Measurements from ENCODE around the gene NKIRAS2.

The NKIRAS2 gene

GRCh38 chr17:42034059-42034458, 14.2 kb downstream of the NKIRAS2 start:
- TF ChIP-seq CTCF (IDR thresholded peaks at IDR 0.05; ENCODE audit: control insufficient read depth, insufficient read depth, low read depth, low read length, missing control alignments) = no peak
- no peak overlapping the region for H3K4me3 ChIP-seq (ENCODE audit: control insufficient read depth, low read depth, low read length)
- no peak for DNase-seq (ENCODE audit: low read depth)

DNA sequence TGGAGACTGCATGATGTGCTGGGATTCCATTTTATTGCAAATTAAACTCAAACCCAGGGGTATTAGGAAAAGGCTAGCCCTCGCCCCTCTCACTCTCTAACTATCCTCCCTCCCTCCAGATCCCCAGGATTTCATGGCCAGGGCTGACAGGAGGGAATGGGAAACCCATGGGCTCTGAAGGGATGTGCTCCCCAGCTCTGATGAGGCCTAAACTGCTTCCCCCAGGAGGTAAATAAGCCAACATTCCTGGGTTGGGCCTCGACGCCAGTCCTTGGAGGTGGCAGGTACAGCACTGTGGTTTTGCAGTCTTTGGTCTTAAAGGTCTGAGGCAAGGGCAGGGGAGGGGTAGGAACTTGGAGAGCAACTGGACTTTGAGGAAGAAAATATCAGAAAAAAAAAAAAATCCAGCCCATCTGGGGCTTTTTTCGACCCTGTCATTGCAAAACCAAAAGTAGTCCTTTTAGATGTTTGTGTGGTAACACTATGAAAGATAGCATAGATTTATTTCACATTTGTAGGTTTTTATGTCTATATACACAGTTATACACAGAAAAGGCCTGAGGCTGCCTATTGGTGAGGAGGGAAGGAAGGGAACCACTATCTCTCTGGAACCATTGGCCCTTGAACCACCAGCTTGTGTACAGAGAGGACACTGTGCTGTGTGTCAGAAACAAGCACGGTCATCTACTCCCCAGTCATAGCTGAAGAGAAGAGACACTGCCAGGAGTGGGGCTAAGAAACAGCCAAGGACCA, 18.5 kb downstream of the NKIRAS2 start:
- DNase-seq (ENCODE audit: low read depth) = no peak
- no peak for TF ChIP-seq CTCF (IDR thresholded peaks at IDR 0.05; ENCODE audit: control insufficient read depth, insufficient read depth, low read depth, low read length, missing control alignments)
- no peak overlapping the region for H3K4me3 ChIP-seq (ENCODE audit: control insufficient read depth, low read depth, low read length)

DNA sequence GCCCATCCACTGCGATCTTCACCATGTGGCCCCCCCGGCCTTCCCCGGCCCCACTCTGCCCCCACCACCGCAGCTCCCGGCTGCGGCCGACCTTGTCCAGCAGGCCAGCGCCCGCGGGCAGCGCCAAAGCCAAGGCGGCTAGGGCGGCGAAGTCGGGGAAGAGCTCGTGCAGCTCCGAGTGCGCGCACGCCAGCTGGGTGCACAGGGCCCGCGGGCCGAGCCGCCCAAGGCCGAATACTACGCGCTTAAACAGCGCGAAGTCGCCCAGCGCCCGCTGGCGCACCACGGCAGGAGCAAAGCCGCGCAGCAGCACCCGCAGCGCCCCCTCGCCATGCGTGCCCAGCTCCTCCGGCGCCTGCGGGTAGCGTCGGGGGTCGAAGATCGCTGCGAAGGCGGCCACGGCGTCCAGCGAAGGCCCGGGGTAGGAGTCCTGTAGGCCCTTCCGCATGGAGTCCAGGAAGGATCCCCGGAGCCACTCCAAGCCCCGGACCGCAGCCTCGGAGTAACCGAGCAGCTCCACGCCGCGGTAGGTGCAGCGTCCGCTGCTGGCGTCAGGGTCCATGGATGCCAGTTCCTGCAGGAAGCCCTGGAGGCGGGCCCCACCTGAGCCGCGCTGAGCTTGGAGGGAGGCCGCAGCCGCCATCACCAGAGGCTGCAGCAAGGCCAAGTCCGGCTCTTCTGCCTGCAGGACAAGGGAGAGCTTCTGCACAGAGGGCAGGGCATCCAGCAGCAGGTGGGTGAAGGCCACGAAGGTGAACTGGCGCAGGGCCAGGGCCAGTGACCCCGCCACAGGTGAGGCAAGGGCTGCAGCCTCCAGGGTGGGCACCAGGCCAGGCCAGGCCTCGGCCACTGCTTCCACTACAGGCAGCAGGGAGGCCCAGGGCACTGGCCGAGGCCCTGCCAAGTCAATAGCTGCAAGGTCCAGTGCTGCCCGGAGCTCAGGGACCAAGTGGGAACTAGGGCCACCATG, 20.2 kb downstream of the NKIRAS2 start:
- DNase-seq (ENCODE audit: low read depth) = no peak
- TF ChIP-seq CTCF (IDR thresholded peaks at IDR 0.05; ENCODE audit: control insufficient read depth, insufficient read depth, low read depth, low read length, missing control alignments) = no peak
- no peak overlapping the region for H3K4me3 ChIP-seq (ENCODE audit: control insufficient read depth, low read depth, low read length)

DNA sequence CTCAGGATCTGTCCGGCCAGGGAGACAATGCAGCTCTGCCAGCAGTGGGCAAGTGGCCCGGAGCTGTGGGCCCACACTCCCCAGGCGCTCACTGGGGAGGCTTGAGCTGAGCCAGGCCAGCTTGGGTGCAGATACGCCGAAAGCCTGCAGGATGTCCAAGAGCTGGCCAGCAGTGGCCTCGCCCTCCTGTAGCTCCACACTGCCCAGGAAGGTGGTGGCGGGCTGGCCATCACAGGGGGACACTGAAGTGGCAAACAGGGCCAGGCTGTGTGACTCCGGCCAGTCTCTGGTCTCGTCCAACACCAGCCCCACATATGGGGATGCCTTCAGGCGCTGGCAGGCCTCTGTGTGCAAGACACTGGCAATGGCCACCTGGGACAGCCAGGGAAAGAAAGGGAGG, 20.9 kb downstream of the NKIRAS2 start:
- DNase-seq (ENCODE audit: low read depth) = no peak
- H3K4me3 ChIP-seq (ENCODE audit: control insufficient read depth, low read depth, low read length) = no peak overlapping the region
- no peak for TF ChIP-seq CTCF (IDR thresholded peaks at IDR 0.05; ENCODE audit: control insufficient read depth, insufficient read depth, low read depth, low read length, missing control alignments)

DNA sequence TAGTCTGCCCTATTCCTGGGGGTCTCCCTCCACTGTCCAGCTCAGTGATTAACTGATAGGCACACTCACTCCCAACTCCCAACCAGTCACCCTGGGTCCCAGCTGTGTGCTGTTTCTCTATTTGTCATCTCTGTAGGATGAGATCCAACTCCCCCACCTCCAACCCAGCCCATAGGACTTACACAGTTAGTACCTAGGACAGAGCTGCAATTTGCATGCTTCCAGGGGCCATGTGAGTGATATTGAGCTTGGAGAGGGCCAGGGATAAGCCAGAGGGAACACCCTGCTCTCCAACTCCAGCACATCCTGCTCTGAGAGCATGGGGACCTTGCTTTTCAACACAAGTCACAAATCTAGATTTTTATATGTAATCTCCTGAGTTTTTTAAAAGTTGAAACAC, 21.7 kb downstream of the NKIRAS2 start:
- no peak overlapping the region for H3K4me3 ChIP-seq (ENCODE audit: control insufficient read depth, low read depth, low read length)
- TF ChIP-seq CTCF (IDR thresholded peaks at IDR 0.05; ENCODE audit: control insufficient read depth, insufficient read depth, low read depth, low read length, missing control alignments) = no peak
- DNase-seq (ENCODE audit: low read depth) = no peak

DNA sequence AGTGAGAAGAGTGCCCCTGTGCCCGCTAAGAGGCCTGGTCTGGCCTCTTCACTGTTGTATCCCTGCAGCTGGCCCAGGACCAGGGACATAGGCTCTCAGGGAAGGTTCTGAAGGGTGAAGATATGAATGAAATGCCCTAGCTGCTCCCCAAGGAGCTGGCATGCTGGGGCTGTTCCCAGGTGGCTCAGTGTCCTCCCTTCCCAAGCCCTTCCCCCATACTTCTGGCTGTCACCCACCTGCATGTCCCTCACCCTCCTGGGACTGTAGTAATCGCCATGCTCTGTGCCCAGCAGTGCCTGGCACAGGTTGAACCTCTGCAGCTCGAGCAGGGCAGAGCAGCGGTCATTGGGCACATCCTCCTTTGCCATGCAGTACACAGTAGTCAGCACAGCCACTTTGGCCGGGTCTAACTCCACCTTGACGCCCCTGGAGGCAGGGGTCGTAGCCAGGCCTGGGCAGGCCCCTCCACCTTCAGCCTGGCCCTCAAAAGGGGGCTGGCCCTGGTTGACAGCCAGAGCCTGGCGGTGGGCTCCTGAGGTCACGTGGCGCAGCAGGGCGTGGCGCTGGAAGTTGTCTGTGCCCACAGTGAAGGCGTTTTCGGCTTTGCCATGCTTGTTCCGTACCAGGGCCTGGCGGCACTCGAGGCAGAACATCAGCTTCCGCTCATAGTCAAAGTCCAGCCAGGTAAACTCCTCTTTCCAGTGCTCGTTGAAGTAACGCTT, 22.9 kb downstream of the NKIRAS2 start:
- DNase-seq (ENCODE audit: low read depth) = no peak
- TF ChIP-seq CTCF (IDR thresholded peaks at IDR 0.05; ENCODE audit: control insufficient read depth, insufficient read depth, low read depth, low read length, missing control alignments) = no peak
- no peak overlapping the region for H3K4me3 ChIP-seq (ENCODE audit: control insufficient read depth, low read depth, low read length)
